Ishikawa (cell line): Measurements from ENCODE around the gene NUP133.

Experiments used
- CEBPB ChIP-seq: IDR thresholded peaks from 2 replicates; pipeline ENCODE4 v1.6.1; 2012
- CREB1 ChIP-seq: IDR thresholded peaks from 2 replicates; pipeline ENCODE4 v1.6.1; 2012; ENCODE audit warnings: low read depth
- EGR1 ChIP-seq: IDR thresholded peaks from 2 replicates; pipeline ENCODE4 v1.6.1; 2012
- EP300 ChIP-seq: IDR thresholded peaks from 2 replicates; pipeline ENCODE4 v1.6.1; 2012; ENCODE audit warnings: borderline replicate concordance
- FOXM1 ChIP-seq: IDR thresholded peaks from 2 replicates; pipeline ENCODE4 v1.6.1; 2012; ENCODE audit warnings: low read depth, borderline replicate concordance
- NFIC ChIP-seq: IDR thresholded peaks from 2 replicates; pipeline ENCODE4 v1.6.1; 2012
- RAD21 ChIP-seq: IDR thresholded peaks from 2 replicates; pipeline ENCODE4 v1.6.1; 2012; ENCODE audit warnings: low read depth
- TAF1 ChIP-seq: IDR thresholded peaks from 2 replicates; pipeline ENCODE4 v1.6.1; 2012; ENCODE audit warnings: low read depth, mild to moderate bottlenecking
- TCF12 ChIP-seq: IDR thresholded peaks from 2 replicates; pipeline ENCODE4 v1.6.1; 2012; ENCODE audit warnings: low read depth
- TEAD4 ChIP-seq: IDR thresholded peaks from 2 replicates; pipeline ENCODE4 v1.6.1; 2012
- YY1 ChIP-seq: IDR thresholded peaks from 2 replicates; pipeline ENCODE4 v1.6.1; 2012; ENCODE audit warnings: low read depth
- ZBTB7A ChIP-seq: IDR thresholded peaks from 2 replicates; pipeline ENCODE4 v1.6.1; 2012; ENCODE audit warnings: low read depth
- TF ChIP-seq, protein P1 (sequence below): IDR thresholded peaks from 2 replicates; pipeline ENCODE4 v1.6.1; 2012
- TF ChIP-seq, protein P2 (sequence below): IDR thresholded peaks from 2 replicates; pipeline ENCODE4 v1.6.1; 2012
- TF ChIP-seq, protein P3 (sequence below): IDR thresholded peaks from 2 replicates; pipeline ENCODE4 v1.6.1; 2012; ENCODE audit warnings: low read depth, mild to moderate bottlenecking

NUP133 gene

DNA sequence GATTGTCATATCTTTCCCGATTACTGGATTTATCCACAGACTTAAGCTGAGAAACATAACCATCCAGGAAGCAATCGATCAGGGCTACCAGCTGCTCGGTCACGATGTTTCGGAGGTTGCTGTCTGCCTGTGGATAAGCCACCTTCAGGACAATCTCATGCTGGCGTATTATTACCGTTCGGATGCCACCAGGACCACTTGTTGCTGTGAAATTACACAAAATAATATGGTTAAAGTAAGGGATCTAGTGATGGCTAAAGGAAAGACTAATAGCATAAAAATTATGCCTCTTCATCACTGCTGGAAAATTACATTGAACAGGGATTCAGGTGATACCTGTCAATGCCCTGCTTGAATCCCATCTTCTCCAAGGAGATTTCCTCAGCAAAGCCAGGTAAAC, 43.5 kb downstream of the NUP133 start:
- no peak for TF ChIP-seq EGR1
- TF ChIP-seq FOXM1: no peak
- no peak for TF ChIP-seq ZBTB7A
- TF ChIP-seq TCF12: no peak
- TF ChIP-seq, protein P1, sequence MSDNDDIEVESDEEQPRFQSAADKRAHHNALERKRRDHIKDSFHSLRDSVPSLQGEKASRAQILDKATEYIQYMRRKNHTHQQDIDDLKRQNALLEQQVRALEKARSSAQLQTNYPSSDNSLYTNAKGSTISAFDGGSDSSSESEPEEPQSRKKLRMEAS: no peak
- no peak for TF ChIP-seq EP300
- TF ChIP-seq RAD21: no peak
- TF ChIP-seq, protein P2, sequence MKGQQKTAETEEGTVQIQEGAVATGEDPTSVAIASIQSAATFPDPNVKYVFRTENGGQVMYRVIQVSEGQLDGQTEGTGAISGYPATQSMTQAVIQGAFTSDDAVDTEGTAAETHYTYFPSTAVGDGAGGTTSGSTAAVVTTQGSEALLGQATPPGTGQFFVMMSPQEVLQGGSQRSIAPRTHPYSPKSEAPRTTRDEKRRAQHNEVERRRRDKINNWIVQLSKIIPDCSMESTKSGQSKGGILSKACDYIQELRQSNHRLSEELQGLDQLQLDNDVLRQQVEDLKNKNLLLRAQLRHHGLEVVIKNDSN: no peak
- no peak for TF ChIP-seq YY1
- TF ChIP-seq NFIC: no peak
- TF ChIP-seq TAF1: no peak
- no peak for TF ChIP-seq CEBPB
- no peak for TF ChIP-seq CREB1
- TF ChIP-seq, protein P3, sequence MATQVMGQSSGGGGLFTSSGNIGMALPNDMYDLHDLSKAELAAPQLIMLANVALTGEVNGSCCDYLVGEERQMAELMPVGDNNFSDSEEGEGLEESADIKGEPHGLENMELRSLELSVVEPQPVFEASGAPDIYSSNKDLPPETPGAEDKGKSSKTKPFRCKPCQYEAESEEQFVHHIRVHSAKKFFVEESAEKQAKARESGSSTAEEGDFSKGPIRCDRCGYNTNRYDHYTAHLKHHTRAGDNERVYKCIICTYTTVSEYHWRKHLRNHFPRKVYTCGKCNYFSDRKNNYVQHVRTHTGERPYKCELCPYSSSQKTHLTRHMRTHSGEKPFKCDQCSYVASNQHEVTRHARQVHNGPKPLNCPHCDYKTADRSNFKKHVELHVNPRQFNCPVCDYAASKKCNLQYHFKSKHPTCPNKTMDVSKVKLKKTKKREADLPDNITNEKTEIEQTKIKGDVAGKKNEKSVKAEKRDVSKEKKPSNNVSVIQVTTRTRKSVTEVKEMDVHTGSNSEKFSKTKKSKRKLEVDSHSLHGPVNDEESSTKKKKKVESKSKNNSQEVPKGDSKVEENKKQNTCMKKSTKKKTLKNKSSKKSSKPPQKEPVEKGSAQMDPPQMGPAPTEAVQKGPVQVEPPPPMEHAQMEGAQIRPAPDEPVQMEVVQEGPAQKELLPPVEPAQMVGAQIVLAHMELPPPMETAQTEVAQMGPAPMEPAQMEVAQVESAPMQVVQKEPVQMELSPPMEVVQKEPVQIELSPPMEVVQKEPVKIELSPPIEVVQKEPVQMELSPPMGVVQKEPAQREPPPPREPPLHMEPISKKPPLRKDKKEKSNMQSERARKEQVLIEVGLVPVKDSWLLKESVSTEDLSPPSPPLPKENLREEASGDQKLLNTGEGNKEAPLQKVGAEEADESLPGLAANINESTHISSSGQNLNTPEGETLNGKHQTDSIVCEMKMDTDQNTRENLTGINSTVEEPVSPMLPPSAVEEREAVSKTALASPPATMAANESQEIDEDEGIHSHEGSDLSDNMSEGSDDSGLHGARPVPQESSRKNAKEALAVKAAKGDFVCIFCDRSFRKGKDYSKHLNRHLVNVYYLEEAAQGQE: no peak
- no peak for TF ChIP-seq TEAD4

DNA sequence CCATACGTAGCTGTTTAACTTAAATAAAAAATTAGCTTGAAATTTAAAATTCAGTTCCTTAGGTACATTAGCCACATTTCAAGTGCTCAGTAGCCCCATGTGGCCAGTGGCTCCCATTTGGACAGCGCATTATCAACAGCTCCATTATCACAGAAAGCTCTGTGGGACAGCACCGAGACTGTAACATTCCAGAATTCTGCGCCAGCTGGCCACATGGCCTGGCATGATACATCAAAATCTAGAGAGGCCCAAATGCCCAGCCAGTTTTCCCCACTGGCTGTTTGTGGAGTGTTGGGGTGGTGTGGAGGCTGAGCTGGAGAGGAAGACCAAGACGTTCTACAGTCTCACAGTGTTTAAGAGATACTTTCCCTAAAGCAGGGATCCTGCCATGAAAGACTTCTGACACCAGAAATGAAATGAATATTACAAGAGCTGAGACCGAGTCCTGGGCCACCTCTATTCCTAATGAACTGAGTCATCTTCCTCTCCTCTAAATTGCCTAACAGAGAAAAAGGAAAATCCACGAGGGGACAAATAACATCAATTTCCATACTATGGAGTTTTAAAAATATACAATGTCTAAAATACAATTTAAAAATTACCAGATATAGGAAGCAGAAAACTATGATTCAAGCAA, 47.0 kb downstream of the NUP133 start:
- TF ChIP-seq ZBTB7A (no peak), TEAD4 (no peak), EP300 (no peak), YY1 (no peak)
- TF ChIP-seq, protein P3: no peak

DNA sequence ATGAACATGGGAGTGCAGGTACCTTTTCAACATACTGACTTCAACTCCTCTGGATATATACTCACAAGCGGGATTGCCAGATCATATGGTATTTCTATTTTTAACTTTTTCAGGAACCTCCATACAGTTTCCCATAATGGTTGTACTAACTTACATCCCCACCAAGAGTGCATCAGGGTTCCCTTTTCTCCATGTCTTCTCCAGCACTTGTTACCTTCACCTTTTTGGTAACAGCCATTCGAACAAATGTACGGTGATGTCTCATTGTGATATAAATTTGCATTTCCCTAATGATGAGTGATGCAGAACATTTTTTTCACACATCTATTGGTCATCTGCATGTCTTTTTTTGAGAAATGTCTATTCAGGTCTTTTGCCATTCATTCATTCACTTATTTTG, 48.3 kb downstream of the NUP133 start:
- no peak for TF ChIP-seq RAD21
- TF ChIP-seq, protein P1: no peak
- no peak for TF ChIP-seq TAF1
- no peak for TF ChIP-seq EP300
- no peak for TF ChIP-seq ZBTB7A
- TF ChIP-seq YY1: no peak
- TF ChIP-seq CEBPB: no peak
- no peak for TF ChIP-seq FOXM1
- TF ChIP-seq, protein P2: no peak
- TF ChIP-seq NFIC: no peak
- TF ChIP-seq EGR1: no peak
- no peak for TF ChIP-seq TEAD4
- TF ChIP-seq, protein P3: no peak
- TF ChIP-seq TCF12: no peak
- no peak for TF ChIP-seq CREB1

DNA sequence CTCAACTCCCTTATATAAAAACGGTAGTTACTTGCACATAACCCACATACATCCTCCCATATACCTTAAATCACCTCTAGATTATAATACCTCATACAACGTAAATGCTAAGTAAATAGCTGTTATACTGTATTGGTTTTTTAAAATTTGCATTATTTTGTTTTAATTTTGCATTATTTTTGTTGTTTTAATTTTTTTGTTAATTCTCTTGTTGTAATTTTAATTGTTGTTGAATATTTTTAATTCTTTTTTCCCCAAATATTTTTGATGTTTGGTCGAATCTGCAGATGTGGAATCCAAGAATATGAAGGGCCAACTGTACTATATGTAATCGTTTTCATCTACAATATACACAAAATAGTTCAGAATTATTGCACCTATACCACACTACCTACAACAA, 50.7 kb downstream of the NUP133 start:
- TF ChIP-seq TCF12 (no peak), TAF1 (no peak), ZBTB7A (no peak), RAD21 (no peak), YY1 (no peak), EGR1 (no peak), CEBPB (no peak), EP300 (no peak), CREB1 (no peak), NFIC (no peak)
- TF ChIP-seq, protein P3: no peak
- TF ChIP-seq, protein P1: no peak
- TF ChIP-seq, protein P2: no peak
